ENCODE data around the gene KIFBP. TPM values are rescaled to one million over a fixed set of nuclear protein-coding genes. Genes with fewer than 3 reads are reported as not detected.
"Not testable (repeated sequence)": the region's sequence is repeated elsewhere in the genome, so short reads cannot be mapped to it uniquely, and the experiment has no call there.

The KIFBP gene
- 10 to 100 TPM in 1 of 2 experiments, 1 to 10 TPM in 1; 9.7 to 10.9 TPM for total RNA-seq

GRCh38 chr10:68988530-68989316, at the start of gene KIFBP:
Gene KIFBP, plus strand, starts transcription at chr10:68988803. Its CDS starts 30 bp downstream, at chr10:68988833.
- Mint-ChIP-seq H3K9me3 (no peaks in the 10 kb centered on the region), H3K27ac (peak within 1 kb of the TSS; percentile 95), H3K4me1 (ENCODE audit: low read depth) (peaks cover 50% of the 10 kb centered on the region), H3K27me3 (no peaks in the 10 kb centered on the region), H3K4me3 (peak within 1 kb of the TSS; percentile 98), H3K36me3 (ENCODE audit: low read depth) (peaks cover 29% of the 10 kb centered on the region)
- ATAC-seq (peak; percentile 87), DNase-seq (peak; percentile 92)
- CTCF ChIA-PET: interaction anchor here (0.8 to 2.0 kb wide), 12 partner anchors 8 to 331 kb away, joined by 3 to 11 read pairs (median 4); partner anchors contain the start of gene DDX21
- POLR2A ChIA-PET: interaction anchor here (0.8 to 2.7 kb wide), 13 partner anchors 11 to 199 kb away, joined by 3 to 11 read pairs (median 4); partner anchors contain the start of genes DDX21 and SRGN
- peak; percentile 39 for TF ChIP-seq CTCF (IDR thresholded peaks at IDR 0.05)
- intact Hi-C loops (cut with micrococcal nuclease): no loop called here

GRCh38 chr10:68938884-68939283, 49.7 kb upstream of the KIFBP start:
- Mint-ChIP-seq H3K4me1 (ENCODE audit: low read depth) (peaks cover 9% of the 10 kb centered on the region), H3K9me3 (no peaks in the 10 kb centered on the region), H3K36me3 (ENCODE audit: low read depth) (peaks cover 35% of the 10 kb centered on the region), H3K27ac (peak overlapping the region; percentile 58), H3K4me3 (no peak overlapping the region), H3K27me3 (no peaks in the 10 kb centered on the region)
- intact Hi-C loops (cut with micrococcal nuclease): no loop called here
- POLR2A ChIA-PET: interaction anchor here (1.0 to 1.9 kb wide), 2 partner anchors 9 to 11 kb away, joined by 4 to 5 read pairs; no protein-coding TSS in a partner anchor
- no peak for DNase-seq
- CTCF ChIA-PET: no interaction called here
- no peak for TF ChIP-seq CTCF (IDR thresholded peaks at IDR 0.05)
- no peak for ATAC-seq

GRCh38 chr10:68940917-68941316, 47.7 kb upstream of the KIFBP start:
- POLR2A ChIA-PET: interaction anchor here (0.6 to 2.3 kb wide), 4 partner anchors 14 to 31 kb away, joined by 4 to 6 read pairs (median 4); partner anchors contain the start of gene DDX21
- H3K36me3 Mint-ChIP-seq (ENCODE audit: low read depth): peaks cover 28% of the 10 kb centered on the region
- CTCF ChIA-PET: interaction anchor here (2.4 kb wide), 1 partner anchor 14 kb away, joined by 7 read pairs; the partner anchor contains the start of gene DDX21

GRCh38 chr10:68950598-68950997, 38.0 kb upstream of the KIFBP start:
- Mint-ChIP-seq H3K4me1 (ENCODE audit: low read depth) (peaks cover 12% of the 10 kb centered on the region), H3K27me3 (no peaks in the 10 kb centered on the region), H3K4me3 (no peak overlapping the region), H3K36me3 (ENCODE audit: low read depth) (peaks cover 30% of the 10 kb centered on the region), H3K9me3 (no peaks in the 10 kb centered on the region), H3K27ac (no peak overlapping the region)
- no peak for TF ChIP-seq CTCF (IDR thresholded peaks at IDR 0.05)
- no peak for DNase-seq
- intact Hi-C loops (cut with micrococcal nuclease): no loop called here
- POLR2A ChIA-PET: interaction anchor here (1.1 to 1.9 kb wide), 2 partner anchors 12 kb away, joined by 4 to 5 read pairs; no protein-coding TSS in a partner anchor
- CTCF ChIA-PET: interaction anchor here (1.6 kb wide), 1 partner anchor 8 kb away, joined by 7 read pairs; no protein-coding TSS in a partner anchor
- no peak for ATAC-seq

More at GRCh38 chr10:68940917-68941316, 47.7 kb upstream of the KIFBP start:
- H3K27me3 Mint-ChIP-seq; H3K4me1 Mint-ChIP-seq (ENCODE audit: low read depth); H3K9me3 Mint-ChIP-seq; H3K4me3 Mint-ChIP-seq; DNase-seq; intact Hi-C loops (cut with micrococcal nuclease); ATAC-seq; H3K27ac Mint-ChIP-seq: not testable (repeated sequence)

DNA sequence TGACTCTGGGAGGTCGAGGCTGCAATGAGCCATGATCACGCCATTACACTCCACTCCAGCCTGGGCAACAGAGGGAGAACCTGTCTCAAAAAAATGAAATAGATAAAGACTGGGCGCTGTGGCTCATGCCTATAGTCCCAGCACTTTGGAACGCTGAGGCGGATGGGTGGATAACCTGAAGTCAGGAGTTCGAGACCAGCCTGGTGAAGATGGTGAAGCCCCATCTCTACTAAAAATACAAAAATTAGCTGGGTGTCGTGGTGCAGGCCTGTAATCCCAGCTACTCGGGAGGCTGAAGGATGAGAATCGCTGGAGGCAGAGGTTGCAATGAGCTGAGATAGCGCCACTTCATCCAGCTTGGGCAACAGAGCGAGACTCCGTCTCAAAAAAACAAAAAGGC, 33.7 kb upstream of the KIFBP start:
- DNase-seq (no peak), ATAC-seq (no peak)
- H3K4me3 Mint-ChIP-seq: peak overlapping the region; percentile 99
- CTCF ChIA-PET: interaction anchor here (0.7 to 3.6 kb wide), 9 partner anchors 13 to 170 kb away, joined by 3 to 11 read pairs (median 5); no protein-coding TSS in a partner anchor
- POLR2A ChIA-PET: interaction anchor here (0.5 to 7.6 kb wide), 14 partner anchors 9 to 623 kb away, joined by 3 to 105 read pairs (median 9); partner anchors contain the start of genes DDX50, HNRNPH3, KIFBP and PBLD
- peaks cover 32% of the 10 kb centered on the region for H3K4me1 Mint-ChIP-seq (ENCODE audit: low read depth)
- H3K36me3 Mint-ChIP-seq (ENCODE audit: low read depth): peaks cover 54% of the 10 kb centered on the region
- no peaks in the 10 kb centered on the region for H3K9me3 Mint-ChIP-seq
- intact Hi-C loops (cut with micrococcal nuclease): loop anchor here (5.0 kb wide), 1 partner anchor 53 kb away; the partner anchor contains the start of gene DDX50
- no peaks in the 10 kb centered on the region for H3K27me3 Mint-ChIP-seq
- peak overlapping the region; percentile 100 for H3K27ac Mint-ChIP-seq
- TF ChIP-seq CTCF (IDR thresholded peaks at IDR 0.05): no peak
